ENCODE data around the gene SLC28A1.
A peak's percentile ranks its signal among the peaks of the same experiment; 100 is the strongest.
"Not testable (repeated sequence)": the region's sequence is repeated elsewhere in the genome, so short reads cannot be mapped to it uniquely, and the experiment has no call there.

The SLC28A1 gene

DNA sequence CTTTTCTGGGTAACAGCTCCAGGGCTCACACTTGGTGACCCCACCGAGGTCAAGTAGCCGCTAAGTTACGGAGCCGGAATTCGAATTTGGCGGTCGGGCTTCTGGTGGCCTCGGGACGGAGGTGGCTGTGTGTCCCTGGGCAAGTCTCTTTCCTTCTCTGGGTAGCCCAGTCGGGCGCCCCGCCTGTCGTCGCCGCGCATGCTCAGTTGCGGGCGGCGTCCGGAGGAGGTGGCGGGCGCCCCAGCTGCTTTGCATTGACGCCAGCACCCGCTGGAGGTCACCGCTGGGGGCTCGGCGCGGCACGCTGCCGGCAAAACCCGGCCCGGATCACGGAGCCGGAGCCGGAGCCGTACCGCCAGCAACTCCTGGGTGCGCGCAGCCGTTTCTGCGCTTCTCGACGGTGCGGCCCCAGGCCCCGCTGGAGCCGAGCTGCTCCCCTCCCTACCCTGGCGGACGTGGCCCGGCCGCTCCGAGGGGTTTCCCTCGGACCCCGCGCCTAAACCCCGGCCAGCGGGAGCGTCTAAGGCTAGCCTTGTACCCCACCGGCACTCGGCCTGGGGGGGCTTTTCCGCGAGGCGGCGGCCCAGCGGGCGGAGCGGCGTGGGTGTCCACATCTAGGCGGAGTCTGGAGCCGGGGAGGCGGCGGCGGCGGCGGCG, 96.7 kb downstream of the SLC28A1 start:
- TF ChIP-seq CTCF (IDR thresholded peaks at IDR 0.05; ENCODE audit: low read depth, low read length) (no peak), MYC (IDR thresholded peaks at IDR 0.05; ENCODE audit: low read depth, low read length) (peak; percentile 89), POLR2A (IDR thresholded peaks at IDR 0.05; ENCODE audit: extremely low read depth, insufficient read length) (peak; percentile 14)
- TF ChIP-seq, protein P1, sequence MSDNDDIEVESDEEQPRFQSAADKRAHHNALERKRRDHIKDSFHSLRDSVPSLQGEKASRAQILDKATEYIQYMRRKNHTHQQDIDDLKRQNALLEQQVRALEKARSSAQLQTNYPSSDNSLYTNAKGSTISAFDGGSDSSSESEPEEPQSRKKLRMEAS (IDR thresholded peaks at IDR 0.05; ENCODE audit: low read depth, low read length), result peak; percentile 84
- peak overlapping the region; percentile 75 for H3K4me3 ChIP-seq (ENCODE audit: low read depth, low read length)
- DNase-seq (ENCODE audit: low read depth), result peak; percentile 99

DNA sequence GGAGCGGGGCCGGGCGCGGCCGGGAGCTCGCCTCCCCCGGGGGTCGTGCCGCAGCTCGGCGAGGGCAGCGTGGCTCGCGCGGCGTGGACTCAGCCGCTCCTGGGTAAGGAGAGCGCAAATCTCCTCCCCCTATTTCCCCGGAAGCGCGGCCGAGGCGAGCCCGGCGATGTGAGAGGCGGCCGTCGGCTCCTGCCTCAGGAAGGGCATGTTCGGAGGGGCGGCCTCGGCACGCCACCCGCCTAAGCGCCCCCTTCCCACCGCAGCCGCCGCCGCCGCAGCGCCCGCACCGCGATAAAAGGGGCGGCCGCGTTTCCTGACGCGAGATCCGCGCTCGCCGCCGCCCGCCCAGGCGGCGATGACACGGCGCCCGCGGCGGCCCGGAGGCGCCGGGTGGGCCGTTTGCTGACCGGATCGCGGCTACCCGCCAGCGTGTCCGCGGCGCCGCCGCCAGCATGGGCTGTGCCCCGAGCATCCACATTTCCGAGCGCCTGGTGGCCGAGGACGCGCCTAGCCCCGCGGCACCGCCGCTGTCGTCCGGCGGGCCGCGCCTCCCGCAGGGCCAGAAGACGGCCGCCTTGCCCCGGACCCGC, 97.3 kb downstream of the SLC28A1 start, which contains the start of gene PDE8A:
PDE8A (plus strand) TSS at position 146 of the 590 bp plus-strand sequence; CDS start at position 453, 307 bp downstream.
- H3K4me3 ChIP-seq (ENCODE audit: low read depth, low read length), result peak within 1 kb of the TSS; percentile 75
- peak; percentile 69 for DNase-seq (ENCODE audit: low read depth)
- TF ChIP-seq MYC (IDR thresholded peaks at IDR 0.05; ENCODE audit: low read depth, low read length) (peak; percentile 27), CTCF (IDR thresholded peaks at IDR 0.05; ENCODE audit: low read depth, low read length) (no peak), POLR2A (IDR thresholded peaks at IDR 0.05; ENCODE audit: extremely low read depth, insufficient read length) (no peak)
- TF ChIP-seq, protein P1 (IDR thresholded peaks at IDR 0.05; ENCODE audit: low read depth, low read length), result peak; percentile 28; the same call in 1 of the 2 replicates

GRCh38 chr15:84982301-84982920, 97.9 kb downstream of the SLC28A1 start:
- peak; percentile 68 for DNase-seq (ENCODE audit: low read depth)
- H3K4me3 ChIP-seq (ENCODE audit: low read depth, low read length), result peak overlapping the region; percentile 54
- TF ChIP-seq POLR2A (IDR thresholded peaks at IDR 0.05; ENCODE audit: extremely low read depth, insufficient read length), result no peak
- TF ChIP-seq, protein P1 (IDR thresholded peaks at IDR 0.05; ENCODE audit: low read depth, low read length), result no peak
- TF ChIP-seq MYC (IDR thresholded peaks at IDR 0.05; ENCODE audit: low read depth, low read length), result no peak
- no peak for TF ChIP-seq CTCF (IDR thresholded peaks at IDR 0.05; ENCODE audit: low read depth, low read length)

- no peak for TF ChIP-seq MYC (IDR thresholded peaks at IDR 0.05; ENCODE audit: low read depth, low read length)
- TF ChIP-seq, protein P1 (IDR thresholded peaks at IDR 0.05; ENCODE audit: low read depth, low read length), result no peak
- peak overlapping the region; percentile 54 for H3K4me3 ChIP-seq (ENCODE audit: low read depth, low read length)
Measured at GRCh38 chr15:84983294-84983693, 98.8 kb downstream of the SLC28A1 start.

DNA sequence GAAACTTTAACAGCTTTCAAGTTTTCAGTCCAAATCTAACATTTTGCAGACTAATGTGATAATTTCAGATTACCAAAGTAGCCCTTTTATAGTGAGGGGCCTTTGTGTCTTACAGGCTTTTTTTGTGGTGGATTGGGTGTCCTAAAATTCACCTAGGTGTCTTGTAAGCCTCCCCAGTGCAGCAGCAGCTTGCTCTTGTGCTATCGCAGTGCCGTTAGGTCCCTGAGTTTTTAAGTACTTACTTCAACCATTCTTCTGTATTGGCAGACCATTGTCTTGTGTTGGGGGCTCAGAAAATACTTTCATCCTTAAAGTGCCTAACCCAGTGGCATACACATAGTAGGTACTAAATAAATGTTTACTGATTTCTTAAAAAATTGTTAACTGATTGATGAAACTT, 99.2 kb downstream of the SLC28A1 start:
- H3K4me3 ChIP-seq (ENCODE audit: low read depth, low read length), result peak overlapping the region; percentile 10
- DNase-seq (ENCODE audit: low read depth), result no peak
- TF ChIP-seq POLR2A (IDR thresholded peaks at IDR 0.05; ENCODE audit: extremely low read depth, insufficient read length), result no peak
- TF ChIP-seq CTCF (IDR thresholded peaks at IDR 0.05; ENCODE audit: low read depth, low read length), result no peak
- no peak for TF ChIP-seq MYC (IDR thresholded peaks at IDR 0.05; ENCODE audit: low read depth, low read length)
- TF ChIP-seq, protein P1 (IDR thresholded peaks at IDR 0.05; ENCODE audit: low read depth, low read length), result no peak

More at GRCh38 chr15:84983294-84983693, 98.8 kb downstream of the SLC28A1 start:
- peak; percentile 42 for DNase-seq (ENCODE audit: low read depth)

DNA sequence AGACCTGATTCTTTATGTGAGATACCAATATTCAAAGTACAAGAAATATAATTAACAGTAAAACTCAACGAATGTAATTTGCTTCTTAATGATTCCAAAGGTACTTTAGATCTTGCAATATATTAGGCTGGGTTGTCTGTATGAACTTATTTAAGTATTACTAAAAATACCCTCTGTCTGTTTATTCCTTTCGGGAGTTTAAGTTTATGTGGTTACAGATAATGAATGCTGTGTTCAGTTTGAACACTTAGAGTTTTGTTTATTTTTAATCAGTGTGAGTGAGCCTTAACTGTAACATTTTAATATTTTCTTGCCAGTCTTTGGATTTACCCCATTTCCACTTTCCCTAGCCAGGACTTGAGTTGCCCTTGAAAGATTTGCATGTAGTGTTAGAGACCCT, 100.7 kb downstream of the SLC28A1 start:
- no peak for DNase-seq (ENCODE audit: low read depth)
- TF ChIP-seq CTCF (IDR thresholded peaks at IDR 0.05; ENCODE audit: low read depth, low read length) (no peak), MYC (IDR thresholded peaks at IDR 0.05; ENCODE audit: low read depth, low read length) (no peak), POLR2A (IDR thresholded peaks at IDR 0.05; ENCODE audit: extremely low read depth, insufficient read length) (no peak)
- TF ChIP-seq, protein P1 (IDR thresholded peaks at IDR 0.05; ENCODE audit: low read depth, low read length), result no peak
- no peak overlapping the region for H3K4me3 ChIP-seq (ENCODE audit: low read depth, low read length)

GRCh38 chr15:84987351-84987750, 102.9 kb downstream of the SLC28A1 start:
- not testable (repeated sequence) for DNase-seq (ENCODE audit: low read depth); H3K4me3 ChIP-seq (ENCODE audit: low read depth, low read length)
